ENCODE results near the gene SPON1.
"Not testable (repeated sequence)": the region's sequence is repeated elsewhere in the genome, so short reads cannot be mapped to it uniquely, and the experiment has no call there.

The SPON1 gene

GRCh38 chr11:14252501-14252900 is 290.0 kb downstream of the SPON1 start:
- not testable (repeated sequence) for DNase-seq

- no peak for DNase-seq
Measured at GRCh38 chr11:14253421-14253820, 290.9 kb downstream of the SPON1 start.

GRCh38 chr11:14253840-14254239 is 291.3 kb downstream of the SPON1 start:
- no peak for DNase-seq

GRCh38 chr11:14254533-14255237 is 292.2 kb downstream of the SPON1 start:
- DNase-seq, result no peak

- no peak for DNase-seq
Measured at GRCh38 chr11:14255238-14255534, 292.7 kb downstream of the SPON1 start.

GRCh38 chr11:14258221-14258935 is 295.9 kb downstream of the SPON1 start:
- no peak for DNase-seq

GRCh38 chr11:14259186-14259784 is 296.8 kb downstream of the SPON1 start:
- no peak for DNase-seq

GRCh38 chr11:14259878-14260277 is 297.4 kb downstream of the SPON1 start:
- no peak for DNase-seq

GRCh38 chr11:14261066-14261465 is 298.5 kb downstream of the SPON1 start:
- no peak for DNase-seq

- no peak for DNase-seq
Measured at GRCh38 chr11:14262271-14262846, 299.8 kb downstream of the SPON1 start.

- DNase-seq, result no peak
Measured at GRCh38 chr11:14264966-14265365, 302.4 kb downstream of the SPON1 start.

GRCh38 chr11:14266622-14267021 is 304.1 kb downstream of the SPON1 start:
- no peak for DNase-seq

- DNase-seq, result no peak
Measured at GRCh38 chr11:14267861-14268635, 305.5 kb downstream of the SPON1 start.

GRCh38 chr11:14269692-14270573 is 307.4 kb downstream of the SPON1 start:
- no peak for DNase-seq

- no peak for DNase-seq
Measured at GRCh38 chr11:14270690-14271542, 308.4 kb downstream of the SPON1 start.

GRCh38 chr11:14273895-14274294 is 311.4 kb downstream of the SPON1 start:
- no peak for DNase-seq

- DNase-seq, result no peak
Measured at GRCh38 chr11:14275076-14275475, 312.6 kb downstream of the SPON1 start.

- not testable (repeated sequence) for DNase-seq
Measured at GRCh38 chr11:14278869-14279268, 316.3 kb downstream of the SPON1 start.

GRCh38 chr11:14288189-14288935 is 325.8 kb downstream of the SPON1 start:
- DNase-seq, result no peak

GRCh38 chr11:14290422-14290821 is 327.9 kb downstream of the SPON1 start:
- no peak for DNase-seq

Measured in activated CD4-positive, CD25-positive, alpha-beta regulatory T cell treated with anti-CD3 and anti-CD28 coated beads, Interleukin-2, amount 50 U/mL, for 72 hours (primary cell).